ENCODE measurements around the gene RPTOR.

The RPTOR gene

GRCh38 chr17:80660527-80661198 is 116.0 kb downstream of the RPTOR start:
- no peak for ATAC-seq
- TF ChIP-seq SNAI2 (CRISPR knock-in tag; IDR thresholded peaks at IDR 0.05), result no peak
- no peak for TF ChIP-seq ESRRG (CRISPR knock-in tag; IDR thresholded peaks at IDR 0.05)
- TF ChIP-seq ARNTL (CRISPR knock-in tag; IDR thresholded peaks at IDR 0.05; ENCODE audit: borderline replicate concordance, low read depth), result no peak
- TF ChIP-seq ZNF70 (CRISPR knock-in tag; IDR thresholded peaks at IDR 0.05), result no peak
- no peak for TF ChIP-seq PPARA (CRISPR knock-in tag; IDR thresholded peaks at IDR 0.05; ENCODE audit: borderline replicate concordance)
- TF ChIP-seq ZNF8 (CRISPR knock-in tag; IDR thresholded peaks at IDR 0.05), result no peak
- TF ChIP-seq ZC3H10 (CRISPR knock-in tag; IDR thresholded peaks at IDR 0.05), result no peak
- no peak for TF ChIP-seq PATZ1 (CRISPR knock-in tag; IDR thresholded peaks at IDR 0.05; ENCODE audit: borderline replicate concordance)
- TF ChIP-seq CSDC2 (CRISPR knock-in tag; IDR thresholded peaks at IDR 0.05), result no peak
- TF ChIP-seq CREB5 (CRISPR knock-in tag; IDR thresholded peaks at IDR 0.05; ENCODE audit: low read depth), result no peak
- TF ChIP-seq ISL1 (CRISPR knock-in tag; IDR thresholded peaks at IDR 0.05), result no peak

- no peak for TF ChIP-seq ESRRG (CRISPR knock-in tag; IDR thresholded peaks at IDR 0.05)
- no peak for TF ChIP-seq ZNF70 (CRISPR knock-in tag; IDR thresholded peaks at IDR 0.05)
- no peak for TF ChIP-seq BACH2 (CRISPR knock-in tag; IDR thresholded peaks at IDR 0.05; ENCODE audit: borderline replicate concordance)
- TF ChIP-seq ARNTL (CRISPR knock-in tag; IDR thresholded peaks at IDR 0.05; ENCODE audit: borderline replicate concordance, low read depth), result no peak
- TF ChIP-seq RARB (CRISPR knock-in tag; IDR thresholded peaks at IDR 0.05), result no peak
- no peak for TF ChIP-seq TCF4 (CRISPR knock-in tag; IDR thresholded peaks at IDR 0.05; ENCODE audit: borderline replicate concordance)
- no peak for TF ChIP-seq POU6F1 (CRISPR knock-in tag; IDR thresholded peaks at IDR 0.05; ENCODE audit: borderline replicate concordance, low read depth)
- no peak for ATAC-seq
These were observed 117.9 kb downstream of the RPTOR start for GRCh38 chr17:80662557-80662956.

- TF ChIP-seq PPARA (CRISPR knock-in tag; IDR thresholded peaks at IDR 0.05; ENCODE audit: borderline replicate concordance), result no peak
- TF ChIP-seq ESRRG (CRISPR knock-in tag; IDR thresholded peaks at IDR 0.05), result no peak
- no peak for TF ChIP-seq CSRNP3 (CRISPR knock-in tag; IDR thresholded peaks at IDR 0.05)
- no peak for TF ChIP-seq OSR1 (CRISPR knock-in tag; IDR thresholded peaks at IDR 0.05)
- no peak for TF ChIP-seq ISL1 (CRISPR knock-in tag; IDR thresholded peaks at IDR 0.05)
- TF ChIP-seq SNAI2 (CRISPR knock-in tag; IDR thresholded peaks at IDR 0.05), result no peak
- TF ChIP-seq CSDC2 (CRISPR knock-in tag; IDR thresholded peaks at IDR 0.05), result no peak
- ATAC-seq, result no peak; the same call in 1 of the 3 replicates
These were observed 119.2 kb downstream of the RPTOR start for GRCh38 chr17:80663781-80664206.

GRCh38 chr17:80664217-80664790 is 119.7 kb downstream of the RPTOR start:
- ATAC-seq, result no peak; the same call in 2 of the 3 replicates
- TF ChIP-seq ARNTL (CRISPR knock-in tag; IDR thresholded peaks at IDR 0.05; ENCODE audit: borderline replicate concordance, low read depth) (no peak), TOX (CRISPR knock-in tag; IDR thresholded peaks at IDR 0.05; ENCODE audit: borderline replicate concordance) (no peak), CREB5 (CRISPR knock-in tag; IDR thresholded peaks at IDR 0.05; ENCODE audit: low read depth) (no peak), ESRRG (CRISPR knock-in tag; IDR thresholded peaks at IDR 0.05) (no peak), ZC3H10 (CRISPR knock-in tag; IDR thresholded peaks at IDR 0.05) (no peak), POU6F1 (CRISPR knock-in tag; IDR thresholded peaks at IDR 0.05; ENCODE audit: borderline replicate concordance, low read depth) (no peak), GLIS3 (CRISPR knock-in tag; IDR thresholded peaks at IDR 0.05) (no peak), ZNF8 (CRISPR knock-in tag; IDR thresholded peaks at IDR 0.05) (no peak)

Measured in SK-N-SH treated with all-trans-retinoic acid at 6 μM for 48 hours (cell line).